Neural progenitor cell (in vitro differentiated cells): Measurements from ENCODE around the gene STAT4. TPM values are rescaled to one million over a fixed set of nuclear protein-coding genes. Genes with fewer than 3 reads are reported as not detected.

Source experiments
- DNase-seq: peaks from one replicate; pipeline ENCODE4 v3.0.0-alpha.2; 2016; ENCODE audit warnings: low spot score
- H2AFZ ChIP-seq: fragments of 200-600 bp; sonication (generic); replicated peaks from 2 replicates; pipeline ENCODE4 v1.6.1; 2016; ENCODE audit warnings: antibody characterized with exemption
- H3F3A ChIP-seq: fragments of 200-600 bp; sonication (generic); 2 replicates; pipeline ENCODE4 v1.6.1; 2016; ENCODE audit warnings: antibody characterized with exemption, low read depth
- H3K27ac ChIP-seq: fragments of 200-600 bp; sonication (generic); 2 replicates; pipeline ENCODE4 v1.5.1; 2016; ENCODE audit warnings: mild to moderate bottlenecking
- H3K27me3 ChIP-seq: fragments of 200-600 bp; sonication (generic); 2 replicates; pipeline ENCODE4 v1.6.1; 2016; ENCODE audit warnings: mild to moderate bottlenecking, moderate library complexity
- H3K36me3 ChIP-seq: fragments of 200-600 bp; sonication (generic); 2 replicates; pipeline ENCODE4 v1.5.1; 2016
- H3K4me1 ChIP-seq: fragments of 200-600 bp; sonication (generic); 2 replicates; pipeline ENCODE4 v1.6.1; 2016; ENCODE audit warnings: mixed run types
- H3K4me2 ChIP-seq: fragments of 200-600 bp; sonication (generic); 2 replicates; pipeline ENCODE4 v1.6.1; 2016
- H3K4me3 ChIP-seq: fragments of 200-600 bp; sonication (generic); 2 replicates; pipeline ENCODE4 v1.5.1; 2016
- H3K79me2 ChIP-seq: fragments of 200-600 bp; sonication (generic); 2 replicates; pipeline ENCODE4 v1.6.1; 2016; ENCODE audit warnings: low read depth
- H3K9ac ChIP-seq: fragments of 200-600 bp; sonication (generic); 2 replicates; pipeline ENCODE4 v1.6.1; 2016
- H3K9me3 ChIP-seq: fragments of 200-600 bp; sonication (generic); 2 replicates; pipeline ENCODE4 v1.5.1; 2016; ENCODE audit warnings: low read depth
- H4K20me1 ChIP-seq: fragments of 200-600 bp; sonication (generic); 2 replicates; pipeline ENCODE4 v1.6.1; 2016; ENCODE audit warnings: low read depth
- H3K27ac Mint-ChIP-seq: 3 replicates; pipeline ENCODE4 v1.8.0; 2021; ENCODE audit warnings: mixed read lengths
- H3K27me3 Mint-ChIP-seq: 2 replicates; pipeline ENCODE4 v1.8.0; 2022; ENCODE audit warnings: low read depth, mild to moderate bottlenecking, inconsistent platforms, moderate library complexity, mixed read lengths; ENCODE audit not compliant: insufficient read depth
- H3K36me3 Mint-ChIP-seq: 3 replicates; pipeline ENCODE4 v1.8.0; 2021; ENCODE audit warnings: mixed read lengths
- H3K4me1 Mint-ChIP-seq: 3 replicates; pipeline ENCODE4 v1.8.0; 2021; ENCODE audit warnings: mixed read lengths
- H3K4me3 Mint-ChIP-seq: 3 replicates; pipeline ENCODE4 v1.8.0; 2021; ENCODE audit warnings: mild to moderate bottlenecking, moderate library complexity, mixed read lengths
- H3K9me3 Mint-ChIP-seq: 3 replicates; pipeline ENCODE4 v1.8.0; 2020; ENCODE audit warnings: mixed read lengths
- CTCF ChIP-seq: fragments of 200-600 bp; sonication (generic); IDR thresholded peaks from 2 replicates; pipeline ENCODE4 v1.5.1; 2017; ENCODE audit warnings: antibody characterized with exemption, mild to moderate bottlenecking
- EZH2 ChIP-seq: fragments of 200-600 bp; sonication (generic); IDR thresholded peaks from 2 replicates; pipeline ENCODE4 v1.6.1; 2017; ENCODE audit warnings: antibody characterized with exemption, mild to moderate bottlenecking, moderate library complexity
- EZH2phosphoT487 ChIP-seq: fragments of 200-600 bp; sonication (generic); IDR thresholded peaks from 2 replicates; pipeline ENCODE4 v1.6.1; 2017; ENCODE audit warnings: antibody characterized with exemption
- total RNA-seq: library from RNA; depleted of rRNA; stranded (reverse); fragments of >200 nt; gene quantifications from 2 replicates; pipeline ENCODE4 v1.2.3, GENCODE V29; 2015; ENCODE audit warnings: low replicate concordance

The STAT4 gene
- total RNA-seq, 1 donor from 2014 or later = 0.32 TPM

GRCh38 chr2:191125646-191126045 lies 25.1 kb downstream of the STAT4 start:
- Histone ChIP-seq H3K9ac (no peak overlapping the region), H3K79me2 (no peaks in the 10 kb centered on the region), H3K4me2 (no peak overlapping the region), H3K4me3 (no peak overlapping the region), H3K36me3 (no peaks in the 10 kb centered on the region), H3K9me3 (no peaks in the 10 kb centered on the region), H4K20me1 (no peaks in the 10 kb centered on the region), H3K27ac (no peak overlapping the region), H3K27me3 (no peaks in the 10 kb centered on the region), H3K4me1 (no peaks in the 10 kb centered on the region), H3F3A (no peaks in the 10 kb centered on the region), H2AFZ (no peak overlapping the region)
- Mint-ChIP-seq H3K4me1 (no peaks in the 10 kb centered on the region), H3K36me3 (no peaks in the 10 kb centered on the region), H3K27ac (no peak overlapping the region), H3K9me3 (no peaks in the 10 kb centered on the region), H3K27me3 (peaks cover 3% of the 10 kb centered on the region), H3K4me3 (no peak overlapping the region)
- TF ChIP-seq EZH2 = no peak
- TF ChIP-seq CTCF = no peak
- no peak for TF ChIP-seq EZH2phosphoT487
- DNase-seq = no peak

DNA sequence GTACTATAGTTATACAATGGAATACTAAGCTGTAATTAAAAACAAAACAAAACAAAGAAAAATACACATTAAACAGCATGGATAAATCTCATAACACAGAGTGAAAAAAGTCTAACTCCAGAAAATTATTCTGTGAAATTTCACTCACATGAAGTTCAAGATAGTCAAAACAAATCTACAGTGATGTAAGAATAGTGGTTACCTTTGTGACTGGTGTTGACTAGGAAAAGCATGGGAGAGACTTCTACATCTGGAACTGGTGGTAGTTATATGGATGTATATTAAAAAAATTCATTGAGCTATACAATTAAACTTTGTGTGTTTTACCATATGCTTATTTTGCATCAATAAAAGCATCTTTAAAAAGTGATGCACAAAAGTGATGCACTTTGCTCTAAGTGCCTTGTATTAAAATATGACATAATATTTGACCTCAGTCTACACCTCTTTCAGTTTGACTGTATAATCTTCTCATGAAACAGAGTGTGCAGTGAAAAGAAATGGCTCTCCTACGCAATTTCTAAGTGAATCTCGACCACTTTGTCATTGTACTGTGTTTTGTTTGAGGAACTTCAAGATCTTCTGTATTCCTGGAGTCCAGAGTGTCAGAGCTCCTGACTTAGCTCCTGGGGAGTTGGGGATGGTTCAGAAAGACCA lies 28.0 kb downstream of the STAT4 start:
- TF ChIP-seq EZH2 (no peak), CTCF (no peak), EZH2phosphoT487 (no peak)
- H4K20me1 ChIP-seq = no peaks in the 10 kb centered on the region
- no peaks in the 10 kb centered on the region for H3K27me3 ChIP-seq
- H3K4me3 Mint-ChIP-seq = no peak overlapping the region
- no peaks in the 10 kb centered on the region for H3K9me3 Mint-ChIP-seq
- no peaks in the 10 kb centered on the region for H3K9me3 ChIP-seq
- H3K4me3 ChIP-seq = no peak overlapping the region
- no peaks in the 10 kb centered on the region for H3K36me3 Mint-ChIP-seq
- H3K9ac ChIP-seq = no peak overlapping the region
- H2AFZ ChIP-seq = no peak overlapping the region
- H3K27ac Mint-ChIP-seq = no peak overlapping the region
- H3K4me1 Mint-ChIP-seq = no peaks in the 10 kb centered on the region
- H3K4me1 ChIP-seq = no peaks in the 10 kb centered on the region
- peaks cover 3% of the 10 kb centered on the region for H3K27me3 Mint-ChIP-seq
- no peak overlapping the region for H3K4me2 ChIP-seq
- no peak for DNase-seq
- H3K79me2 ChIP-seq = no peaks in the 10 kb centered on the region
- H3K36me3 ChIP-seq = no peaks in the 10 kb centered on the region
- no peaks in the 10 kb centered on the region for H3F3A ChIP-seq
- H3K27ac ChIP-seq = no peak overlapping the region

DNA sequence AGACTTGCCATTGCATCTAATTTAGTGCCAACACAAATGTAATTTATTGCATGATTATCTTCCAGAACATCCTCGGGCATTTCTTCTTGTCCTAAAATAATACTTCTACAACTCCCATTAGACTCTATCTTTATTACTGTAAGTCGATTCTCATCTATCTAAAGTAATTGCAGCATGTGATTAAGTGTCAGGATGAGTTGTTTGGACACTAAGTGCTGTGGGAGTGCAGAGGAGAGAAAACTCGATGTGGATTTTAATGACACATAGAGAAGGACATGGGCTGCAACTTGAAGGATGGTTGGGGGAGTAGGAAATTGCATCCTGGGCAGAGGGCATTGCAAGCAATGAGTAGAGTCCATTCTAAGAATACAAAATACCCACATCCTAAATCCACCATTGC lies 33.5 kb downstream of the STAT4 start:
- no peaks in the 10 kb centered on the region for H3K27me3 Mint-ChIP-seq
- Histone ChIP-seq H3K4me3 (no peak overlapping the region), H3K4me1 (no peaks in the 10 kb centered on the region), H3K27ac (no peak overlapping the region), H3K27me3 (no peaks in the 10 kb centered on the region), H2AFZ (no peak overlapping the region), H3K9ac (no peak overlapping the region), H4K20me1 (no peaks in the 10 kb centered on the region), H3K4me2 (no peak overlapping the region), H3K9me3 (no peaks in the 10 kb centered on the region), H3K79me2 (no peaks in the 10 kb centered on the region), H3F3A (no peaks in the 10 kb centered on the region), H3K36me3 (no peaks in the 10 kb centered on the region)
- no peaks in the 10 kb centered on the region for H3K36me3 Mint-ChIP-seq
- no peak overlapping the region for H3K27ac Mint-ChIP-seq
- no peaks in the 10 kb centered on the region for H3K4me1 Mint-ChIP-seq
- H3K4me3 Mint-ChIP-seq = no peak overlapping the region
- DNase-seq = no peak
- no peaks in the 10 kb centered on the region for H3K9me3 Mint-ChIP-seq
- TF ChIP-seq CTCF (no peak), EZH2phosphoT487 (no peak), EZH2 (no peak)
